ENCODE results near the gene NPPA. TPM values are rescaled to one million over a fixed set of nuclear protein-coding genes. Genes with fewer than 3 reads are reported as not detected.
A peak's percentile ranks its signal among the peaks of the same experiment; 100 is the strongest.
"Not testable (repeated sequence)": the region's sequence is repeated elsewhere in the genome, so short reads cannot be mapped to it uniquely, and the experiment has no call there.

NPPA gene
- polyA plus RNA-seq, 4 donors, result 0.74 to 1.2 TPM; not detected in 2

GRCh38 chr1:11822091-11822490 lies 25.5 kb downstream of the NPPA start:
- DNase-seq (ENCODE audit: low read depth in 4 of 4, low spot score in 2 of 4), result no peak

GRCh38 chr1:11817192-11817591 lies 30.4 kb downstream of the NPPA start:
- no peak for DNase-seq (ENCODE audit: low read depth in 4 of 4, low spot score in 2 of 4)

- DNase-seq (ENCODE audit: low read depth in 4 of 4, low spot score in 2 of 4), result no peak
These were observed 34.6 kb downstream of the NPPA start for GRCh38 chr1:11813021-11813420.

- no peak for DNase-seq (ENCODE audit: low read depth in 4 of 4, low spot score in 2 of 4)
These were observed 40.5 kb downstream of the NPPA start for GRCh38 chr1:11807133-11807532.

- DNase-seq (ENCODE audit: low read depth in 4 of 4, low spot score in 2 of 4), result no peak
These were observed 41.2 kb downstream of the NPPA start for GRCh38 chr1:11806307-11806936.

GRCh38 chr1:11805422-11806306 lies 41.9 kb downstream of the NPPA start, which contains the start of the genes CLCN6 and MTHFR:
TSS of gene CLCN6 (plus strand) at chr1:11806191. CDS start at chr1:11806263, 72 bp downstream.
TSS of gene MTHFR (minus strand) at chr1:11805964. CDS start at chr1:11803116, 2,848 bp downstream.
- peak; percentile 91 to 98 (median 97) for DNase-seq (ENCODE audit: low read depth in 4 of 4, low spot score in 2 of 4)

GRCh38 chr1:11804666-11805421 lies 42.7 kb downstream of the NPPA start:
- DNase-seq (ENCODE audit: low read depth in 4 of 4, low spot score in 2 of 4), result peak in 1 of 4 donors; percentile 39

GRCh38 chr1:11803924-11804665 lies 43.5 kb downstream of the NPPA start:
- not testable (repeated sequence) for DNase-seq (ENCODE audit: low read depth in 4 of 4, low spot score in 2 of 4)

- peak in 3 of 4 donors; percentile 67 to 90 (median 86) for DNase-seq (ENCODE audit: low read depth in 4 of 4, low spot score in 2 of 4)
These were observed 44.4 kb downstream of the NPPA start for GRCh38 chr1:11802973-11803885.

- no peak for DNase-seq (ENCODE audit: low read depth in 4 of 4, low spot score in 2 of 4)
These were observed 45.0 kb downstream of the NPPA start for GRCh38 chr1:11802616-11802972.

GRCh38 chr1:11800756-11801433 lies 46.7 kb downstream of the NPPA start:
- DNase-seq (ENCODE audit: low read depth in 4 of 4, low spot score in 2 of 4), result no peak

GRCh38 chr1:11800391-11800755 lies 47.2 kb downstream of the NPPA start:
- no peak for DNase-seq (ENCODE audit: low read depth in 4 of 4, low spot score in 2 of 4)

- no peak for DNase-seq (ENCODE audit: low read depth in 4 of 4, low spot score in 2 of 4)
These were observed 47.7 kb downstream of the NPPA start for GRCh38 chr1:11799896-11800295.

GRCh38 chr1:11799099-11799498 lies 48.5 kb downstream of the NPPA start:
- no peak for DNase-seq (ENCODE audit: low read depth in 4 of 4, low spot score in 2 of 4)

- no peak for DNase-seq (ENCODE audit: low read depth in 4 of 4, low spot score in 2 of 4)
These were observed 49.9 kb downstream of the NPPA start for GRCh38 chr1:11797525-11798216.

GRCh38 chr1:11796036-11796828 lies 51.4 kb downstream of the NPPA start:
- peak in 1 of 4 donors; percentile 57 for DNase-seq (ENCODE audit: low read depth in 4 of 4, low spot score in 2 of 4)

Data from left renal cortex interstitium (tissue), 4 donors.